SK-N-SH (cell line): ENCODE measurements around the gene TSGA10IP.
A peak's percentile ranks its signal among the peaks of the same experiment; 100 is the strongest.

Experiments
- EP300 ChIP-seq, 2 experiments: IDR thresholded peaks; 2 replicates each; pipeline versions ENCODE4 v1.4.0 to v1.6.1; 2012; ENCODE audit warnings: borderline replicate concordance in 1 of 2, low read depth in 1 of 2, low read length in 1 of 2
- RAD21 ChIP-seq: IDR thresholded peaks from 2 replicates; pipeline ENCODE4 v1.6.1; 2012; ENCODE audit warnings: mild to moderate bottlenecking, low read length
- TF ChIP-seq, protein P1 (sequence below): fragments of 200-600 bp; sonication (generic); IDR thresholded peaks from 2 replicates; pipeline ENCODE4 v1.6.1; 2017; ENCODE audit warnings: antibody characterized with exemption, mild to moderate bottlenecking, moderate library complexity

DNA sequence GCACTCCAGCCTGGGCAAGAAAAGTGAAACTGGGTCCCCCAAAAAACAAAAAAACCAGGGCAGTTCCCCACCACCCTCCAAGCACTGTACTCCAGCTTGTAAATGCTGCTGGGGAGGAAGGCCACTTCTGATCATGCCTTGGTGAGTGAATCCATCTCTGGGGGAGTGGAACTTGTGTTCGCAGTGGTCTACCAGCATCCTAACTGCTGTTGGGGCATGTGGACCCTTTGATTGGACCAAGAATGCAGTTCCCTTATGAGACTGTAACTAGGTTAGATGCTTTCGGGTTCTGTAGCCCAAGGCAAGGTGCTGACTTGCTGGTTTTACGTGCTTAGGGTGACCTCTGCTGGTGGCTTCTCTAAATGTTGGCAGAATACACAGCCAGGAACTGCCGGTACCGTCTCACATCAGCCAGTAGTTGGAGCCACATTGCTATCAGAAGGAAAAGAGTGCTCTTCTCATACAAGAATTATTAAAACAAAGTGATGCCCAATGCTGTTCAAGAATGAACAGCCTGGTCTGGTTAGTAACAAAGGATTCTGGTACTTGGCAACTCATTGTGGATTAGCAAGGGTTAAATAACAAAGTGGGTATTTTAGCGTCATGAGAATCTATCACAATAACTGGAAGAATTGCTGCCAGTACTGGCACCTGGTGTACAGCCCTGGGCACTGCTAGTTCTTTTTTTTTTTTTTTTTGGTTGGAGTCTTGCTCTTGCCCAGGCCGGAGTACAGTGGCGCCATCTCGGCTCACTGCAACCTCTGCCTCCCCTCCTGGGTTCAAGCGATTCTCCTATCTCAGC lies 43.7 kb downstream of the TSGA10IP start:
- TF ChIP-seq EP300 (IDR thresholded peaks at IDR 0.05; ENCODE audit: borderline replicate concordance in 1 of 2, low read depth in 1 of 2, low read length in 1 of 2) (no peak), RAD21 (peak; percentile 97)
- TF ChIP-seq, protein P1, sequence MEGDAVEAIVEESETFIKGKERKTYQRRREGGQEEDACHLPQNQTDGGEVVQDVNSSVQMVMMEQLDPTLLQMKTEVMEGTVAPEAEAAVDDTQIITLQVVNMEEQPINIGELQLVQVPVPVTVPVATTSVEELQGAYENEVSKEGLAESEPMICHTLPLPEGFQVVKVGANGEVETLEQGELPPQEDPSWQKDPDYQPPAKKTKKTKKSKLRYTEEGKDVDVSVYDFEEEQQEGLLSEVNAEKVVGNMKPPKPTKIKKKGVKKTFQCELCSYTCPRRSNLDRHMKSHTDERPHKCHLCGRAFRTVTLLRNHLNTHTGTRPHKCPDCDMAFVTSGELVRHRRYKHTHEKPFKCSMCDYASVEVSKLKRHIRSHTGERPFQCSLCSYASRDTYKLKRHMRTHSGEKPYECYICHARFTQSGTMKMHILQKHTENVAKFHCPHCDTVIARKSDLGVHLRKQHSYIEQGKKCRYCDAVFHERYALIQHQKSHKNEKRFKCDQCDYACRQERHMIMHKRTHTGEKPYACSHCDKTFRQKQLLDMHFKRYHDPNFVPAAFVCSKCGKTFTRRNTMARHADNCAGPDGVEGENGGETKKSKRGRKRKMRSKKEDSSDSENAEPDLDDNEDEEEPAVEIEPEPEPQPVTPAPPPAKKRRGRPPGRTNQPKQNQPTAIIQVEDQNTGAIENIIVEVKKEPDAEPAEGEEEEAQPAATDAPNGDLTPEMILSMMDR = peak; percentile 100
